PFSK-1 (cell line): Measurements from ENCODE around the gene SCYL2.

Source experiments
- REST ChIP-seq, 2 experiments: IDR thresholded peaks; 2 replicates each; pipeline versions ENCODE4 v1.6.1 to v1.8.0; 2011 to 2012; ENCODE audit warnings: low read depth in 2 of 2, low read length in 2 of 2, control low read depth in 1 of 2, inconsistent platforms in 1 of 2, mild to moderate bottlenecking in 1 of 2, moderate library complexity in 1 of 2; ENCODE audit not compliant: insufficient read depth in 1 of 2
- SIN3A ChIP-seq: IDR thresholded peaks from 2 replicates; pipeline ENCODE4 v1.6.1; 2012; ENCODE audit warnings: mild to moderate bottlenecking, low read length, moderate library complexity, borderline replicate concordance; ENCODE audit not compliant: insufficient read depth
- TAF1 ChIP-seq: IDR thresholded peaks from 2 replicates; pipeline ENCODE4 v1.6.1; 2012; ENCODE audit warnings: low read length, control low read depth, borderline replicate concordance; ENCODE audit not compliant: insufficient read depth

GRCh38 chr12:100324498-100324897, 57.5 kb downstream of the SCYL2 start:
- TF ChIP-seq REST (IDR thresholded peaks at IDR 0.05; ENCODE audit: insufficient read depth in 1 of 2, low read depth in 2 of 2, low read length in 2 of 2) (no peak), SIN3A (no peak), TAF1 (no peak)
